GM12801 (cell line): Measurements from ENCODE around the gene PDE8A.

Experiments
- TF ChIP-seq, protein P1 (sequence below): IDR thresholded peaks from one replicate; pipeline ENCODE4 v1.5.1; 2011; ENCODE audit warnings: control low read depth; ENCODE audit not compliant: insufficient read length; ENCODE audit errors: extremely low read depth

PDE8A gene, protein sequence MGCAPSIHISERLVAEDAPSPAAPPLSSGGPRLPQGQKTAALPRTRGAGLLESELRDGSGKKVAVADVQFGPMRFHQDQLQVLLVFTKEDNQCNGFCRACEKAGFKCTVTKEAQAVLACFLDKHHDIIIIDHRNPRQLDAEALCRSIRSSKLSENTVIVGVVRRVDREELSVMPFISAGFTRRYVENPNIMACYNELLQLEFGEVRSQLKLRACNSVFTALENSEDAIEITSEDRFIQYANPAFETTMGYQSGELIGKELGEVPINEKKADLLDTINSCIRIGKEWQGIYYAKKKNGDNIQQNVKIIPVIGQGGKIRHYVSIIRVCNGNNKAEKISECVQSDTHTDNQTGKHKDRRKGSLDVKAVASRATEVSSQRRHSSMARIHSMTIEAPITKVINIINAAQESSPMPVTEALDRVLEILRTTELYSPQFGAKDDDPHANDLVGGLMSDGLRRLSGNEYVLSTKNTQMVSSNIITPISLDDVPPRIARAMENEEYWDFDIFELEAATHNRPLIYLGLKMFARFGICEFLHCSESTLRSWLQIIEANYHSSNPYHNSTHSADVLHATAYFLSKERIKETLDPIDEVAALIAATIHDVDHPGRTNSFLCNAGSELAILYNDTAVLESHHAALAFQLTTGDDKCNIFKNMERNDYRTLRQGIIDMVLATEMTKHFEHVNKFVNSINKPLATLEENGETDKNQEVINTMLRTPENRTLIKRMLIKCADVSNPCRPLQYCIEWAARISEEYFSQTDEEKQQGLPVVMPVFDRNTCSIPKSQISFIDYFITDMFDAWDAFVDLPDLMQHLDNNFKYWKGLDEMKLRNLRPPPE

DNA sequence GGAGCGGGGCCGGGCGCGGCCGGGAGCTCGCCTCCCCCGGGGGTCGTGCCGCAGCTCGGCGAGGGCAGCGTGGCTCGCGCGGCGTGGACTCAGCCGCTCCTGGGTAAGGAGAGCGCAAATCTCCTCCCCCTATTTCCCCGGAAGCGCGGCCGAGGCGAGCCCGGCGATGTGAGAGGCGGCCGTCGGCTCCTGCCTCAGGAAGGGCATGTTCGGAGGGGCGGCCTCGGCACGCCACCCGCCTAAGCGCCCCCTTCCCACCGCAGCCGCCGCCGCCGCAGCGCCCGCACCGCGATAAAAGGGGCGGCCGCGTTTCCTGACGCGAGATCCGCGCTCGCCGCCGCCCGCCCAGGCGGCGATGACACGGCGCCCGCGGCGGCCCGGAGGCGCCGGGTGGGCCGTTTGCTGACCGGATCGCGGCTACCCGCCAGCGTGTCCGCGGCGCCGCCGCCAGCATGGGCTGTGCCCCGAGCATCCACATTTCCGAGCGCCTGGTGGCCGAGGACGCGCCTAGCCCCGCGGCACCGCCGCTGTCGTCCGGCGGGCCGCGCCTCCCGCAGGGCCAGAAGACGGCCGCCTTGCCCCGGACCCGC lies at the start of gene PDE8A:
Gene PDE8A, plus strand, starts transcription at position 146 of the 590 bp plus-strand sequence. Its CDS starts 307 bp downstream, at position 453.
- TF ChIP-seq, protein P1, sequence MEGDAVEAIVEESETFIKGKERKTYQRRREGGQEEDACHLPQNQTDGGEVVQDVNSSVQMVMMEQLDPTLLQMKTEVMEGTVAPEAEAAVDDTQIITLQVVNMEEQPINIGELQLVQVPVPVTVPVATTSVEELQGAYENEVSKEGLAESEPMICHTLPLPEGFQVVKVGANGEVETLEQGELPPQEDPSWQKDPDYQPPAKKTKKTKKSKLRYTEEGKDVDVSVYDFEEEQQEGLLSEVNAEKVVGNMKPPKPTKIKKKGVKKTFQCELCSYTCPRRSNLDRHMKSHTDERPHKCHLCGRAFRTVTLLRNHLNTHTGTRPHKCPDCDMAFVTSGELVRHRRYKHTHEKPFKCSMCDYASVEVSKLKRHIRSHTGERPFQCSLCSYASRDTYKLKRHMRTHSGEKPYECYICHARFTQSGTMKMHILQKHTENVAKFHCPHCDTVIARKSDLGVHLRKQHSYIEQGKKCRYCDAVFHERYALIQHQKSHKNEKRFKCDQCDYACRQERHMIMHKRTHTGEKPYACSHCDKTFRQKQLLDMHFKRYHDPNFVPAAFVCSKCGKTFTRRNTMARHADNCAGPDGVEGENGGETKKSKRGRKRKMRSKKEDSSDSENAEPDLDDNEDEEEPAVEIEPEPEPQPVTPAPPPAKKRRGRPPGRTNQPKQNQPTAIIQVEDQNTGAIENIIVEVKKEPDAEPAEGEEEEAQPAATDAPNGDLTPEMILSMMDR: no peak

DNA sequence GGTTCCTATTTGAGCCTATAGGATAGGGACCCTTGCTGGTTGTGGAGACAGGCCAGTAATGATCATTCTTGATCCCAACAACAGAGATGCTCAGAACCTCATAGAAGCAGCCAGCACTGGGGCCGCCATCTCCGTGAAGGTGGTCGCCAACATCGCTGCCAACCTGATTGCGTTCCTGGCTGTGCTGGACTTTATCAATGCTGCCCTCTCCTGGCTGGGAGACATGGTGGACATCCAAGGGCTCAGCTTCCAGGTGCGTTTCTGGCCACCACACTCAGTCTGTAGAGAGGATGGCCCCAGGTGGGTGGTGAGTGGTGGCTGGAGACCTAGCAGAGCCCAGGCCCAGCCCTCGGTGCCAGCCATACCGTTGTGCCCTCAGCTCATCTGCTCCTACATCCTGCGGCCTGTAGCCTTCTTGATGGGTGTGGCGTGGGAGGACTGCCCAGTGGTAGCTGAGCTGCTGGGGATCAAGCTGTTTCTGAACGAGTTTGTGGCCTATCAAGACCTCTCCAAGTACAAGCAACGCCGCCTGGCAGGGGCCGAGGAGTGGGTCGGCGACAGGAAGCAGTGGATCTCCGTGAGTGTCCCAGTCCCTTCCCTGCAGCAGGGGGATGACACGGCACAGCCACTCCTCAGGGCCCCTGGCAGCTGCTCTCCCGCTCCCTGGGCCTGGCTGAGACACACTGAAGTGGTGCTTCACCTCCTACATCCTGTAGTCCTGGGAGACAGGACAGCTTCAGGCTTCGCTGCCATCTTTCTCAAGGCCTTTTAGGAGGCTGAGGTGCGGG lies 46.5 kb upstream of the PDE8A start:
- TF ChIP-seq, protein P1: no peak

DNA sequence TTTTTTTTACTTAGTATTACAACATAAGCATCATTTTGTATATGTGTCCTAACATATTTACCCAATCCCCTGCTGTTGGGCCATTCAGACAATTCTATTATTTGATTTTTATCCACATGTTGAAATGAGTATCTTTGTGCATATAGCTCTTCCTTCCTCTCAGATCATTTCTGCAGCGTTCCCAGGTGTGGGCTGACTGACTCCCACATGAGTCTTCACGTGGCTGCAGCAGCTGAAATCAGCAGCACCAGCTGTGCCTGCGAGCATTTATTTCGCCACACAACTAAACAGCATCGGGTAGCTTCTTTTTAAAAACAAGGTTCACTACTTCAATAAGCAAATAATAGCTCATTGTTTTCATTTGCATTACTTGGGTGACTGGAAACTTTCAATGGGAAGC lies 44.5 kb upstream of the PDE8A start:
- TF ChIP-seq, protein P1: no peak

DNA sequence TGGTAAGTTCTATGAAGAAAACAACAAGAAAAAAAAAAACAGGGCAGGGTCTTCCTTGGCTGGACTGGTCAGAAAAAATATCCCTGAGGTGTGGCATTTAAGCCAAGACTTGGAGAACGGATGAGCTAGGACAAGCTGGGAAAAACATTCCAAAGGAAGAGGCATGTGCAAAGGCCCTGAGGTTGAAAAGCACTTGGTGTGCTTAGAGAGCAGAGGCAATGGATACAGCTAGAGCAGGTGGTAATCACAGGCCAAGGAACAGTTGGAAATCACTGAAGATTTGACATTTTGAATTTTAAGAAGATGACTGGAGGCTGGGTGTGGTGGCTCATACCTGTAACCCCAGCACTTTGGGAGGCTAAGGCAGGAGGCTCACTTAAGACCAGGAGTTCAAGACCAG lies 42.9 kb upstream of the PDE8A start:
- TF ChIP-seq, protein P1: no peak

DNA sequence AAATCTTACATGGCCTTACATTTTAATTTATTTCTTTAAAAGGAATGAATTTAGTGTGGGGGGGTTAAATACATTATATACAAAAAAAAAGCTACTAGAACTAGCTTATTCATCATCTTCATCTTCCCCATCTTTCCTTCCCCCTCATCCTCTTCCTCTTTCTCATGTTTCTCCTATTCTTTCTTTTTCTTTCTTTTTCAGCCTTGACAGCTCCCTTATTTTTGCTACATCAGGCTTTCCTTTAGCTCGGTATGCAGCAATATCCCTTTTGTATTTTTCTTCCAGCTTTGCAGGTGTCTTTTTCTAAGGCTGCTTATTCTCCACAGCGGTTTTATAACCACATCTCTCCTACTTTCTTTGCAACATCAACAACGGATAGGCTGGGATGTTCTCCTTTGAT lies 41.3 kb upstream of the PDE8A start:
- TF ChIP-seq, protein P1: no peak

DNA sequence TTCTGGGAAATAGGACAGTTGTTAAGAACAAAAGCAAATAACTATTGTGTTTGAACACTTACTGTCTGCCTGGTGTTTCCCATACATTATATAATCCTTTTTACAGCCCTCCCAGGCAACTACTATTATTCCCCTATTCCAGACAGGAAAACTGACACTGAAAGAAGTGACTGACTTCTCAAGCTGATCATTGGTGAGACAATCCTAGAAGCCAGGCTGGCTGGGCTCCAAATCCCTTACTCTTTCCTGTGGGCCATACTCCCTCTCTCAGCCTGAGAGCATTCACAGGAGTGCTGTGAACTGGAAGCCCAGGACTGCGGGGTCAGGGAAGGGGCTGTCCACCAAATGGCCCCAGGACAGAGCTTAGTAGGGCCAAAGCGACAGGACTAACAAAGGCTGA lies 39.2 kb upstream of the PDE8A start:
- TF ChIP-seq, protein P1: no peak

DNA sequence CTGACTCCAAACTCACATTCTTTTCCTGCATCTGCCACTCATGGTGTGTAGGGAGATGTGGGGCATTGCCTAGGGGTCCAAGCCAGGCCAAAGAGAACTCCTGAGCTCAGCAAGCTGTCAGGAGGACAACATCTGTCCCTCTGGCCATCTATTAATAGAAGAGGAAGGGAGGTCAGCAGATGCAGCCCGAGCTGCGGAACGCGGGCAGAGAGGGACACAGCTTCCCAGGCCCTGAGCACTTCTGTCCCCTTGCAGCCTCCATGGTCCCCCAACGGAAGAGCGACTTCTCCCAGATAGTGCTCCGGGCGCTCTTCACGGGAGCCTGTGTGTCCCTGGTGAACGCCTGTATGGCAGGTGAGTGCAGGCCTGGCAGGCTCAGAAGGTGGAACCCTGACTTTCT lies 37.3 kb upstream of the PDE8A start:
- TF ChIP-seq, protein P1: no peak
